ENCODE results near the gene GOLIM4.

GOLIM4 gene

DNA sequence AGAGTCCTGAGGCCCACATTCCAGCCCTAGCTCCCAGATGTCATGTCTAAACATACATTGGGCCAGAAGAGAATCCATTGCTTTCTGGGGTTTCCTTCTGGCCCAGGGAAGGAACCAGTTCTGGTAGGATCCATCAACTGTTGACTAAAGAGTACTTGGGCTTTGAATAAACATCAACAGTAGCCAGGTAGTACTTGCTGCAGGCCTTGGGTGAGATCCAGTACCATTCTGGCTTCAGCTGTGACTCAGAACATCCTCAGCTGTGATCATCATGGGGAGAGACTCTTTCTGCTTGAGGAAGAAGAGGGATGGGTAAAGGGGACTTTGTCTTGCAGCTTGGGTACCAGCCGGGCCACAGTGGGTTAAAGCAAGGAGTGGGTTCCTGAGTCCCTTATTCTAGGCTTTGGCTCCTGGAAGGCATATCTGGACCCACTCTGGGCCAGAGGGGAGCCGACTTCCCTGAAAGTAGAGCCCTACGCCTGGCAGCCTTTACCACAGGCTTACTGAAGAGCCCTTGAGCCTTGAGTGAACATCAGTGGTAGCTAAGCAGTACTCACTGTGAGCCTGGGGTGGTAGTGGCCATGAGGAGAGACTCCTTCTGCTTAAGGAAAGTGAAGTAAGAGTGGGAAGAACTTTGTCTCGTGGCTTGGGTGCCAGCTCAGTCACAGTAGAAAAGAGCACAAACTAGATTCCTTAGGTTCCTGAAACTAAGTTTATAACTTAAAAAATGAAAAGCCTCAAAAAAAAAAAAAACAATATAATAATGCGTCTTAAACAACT lies 128.3 kb downstream of the GOLIM4 start:
- H3K4me1 ChIP-seq: no peaks in the 10 kb centered on the region
- no peaks in the 10 kb centered on the region for H3K9me3 ChIP-seq
- TF ChIP-seq, protein P1, sequence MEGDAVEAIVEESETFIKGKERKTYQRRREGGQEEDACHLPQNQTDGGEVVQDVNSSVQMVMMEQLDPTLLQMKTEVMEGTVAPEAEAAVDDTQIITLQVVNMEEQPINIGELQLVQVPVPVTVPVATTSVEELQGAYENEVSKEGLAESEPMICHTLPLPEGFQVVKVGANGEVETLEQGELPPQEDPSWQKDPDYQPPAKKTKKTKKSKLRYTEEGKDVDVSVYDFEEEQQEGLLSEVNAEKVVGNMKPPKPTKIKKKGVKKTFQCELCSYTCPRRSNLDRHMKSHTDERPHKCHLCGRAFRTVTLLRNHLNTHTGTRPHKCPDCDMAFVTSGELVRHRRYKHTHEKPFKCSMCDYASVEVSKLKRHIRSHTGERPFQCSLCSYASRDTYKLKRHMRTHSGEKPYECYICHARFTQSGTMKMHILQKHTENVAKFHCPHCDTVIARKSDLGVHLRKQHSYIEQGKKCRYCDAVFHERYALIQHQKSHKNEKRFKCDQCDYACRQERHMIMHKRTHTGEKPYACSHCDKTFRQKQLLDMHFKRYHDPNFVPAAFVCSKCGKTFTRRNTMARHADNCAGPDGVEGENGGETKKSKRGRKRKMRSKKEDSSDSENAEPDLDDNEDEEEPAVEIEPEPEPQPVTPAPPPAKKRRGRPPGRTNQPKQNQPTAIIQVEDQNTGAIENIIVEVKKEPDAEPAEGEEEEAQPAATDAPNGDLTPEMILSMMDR (IDR thresholded peaks at IDR 0.05): no peak
- H3K36me3 ChIP-seq: no peaks in the 10 kb centered on the region
- no peak overlapping the region for H3K27ac ChIP-seq
- H3K4me3 ChIP-seq: no peak overlapping the region
- intact Hi-C loops (cut with DNase I; ENCODE audit: low total_unique reads): no loop called here
- no peaks in the 10 kb centered on the region for H3K27me3 ChIP-seq
- DNase-seq: no peak

All from tibial artery (tissue), 4 donors.